ENCODE measurements around the gene DNAH1. TPM values are rescaled to one million over a fixed set of nuclear protein-coding genes. Genes with fewer than 3 reads are reported as not detected.
A peak's percentile ranks its signal among the peaks of the same experiment; 100 is the strongest.

The DNAH1 gene
- total RNA-seq, 4 donors from 2014 or later, result 12.0 to 26.1 (median 15.5) TPM

GRCh38 chr3:52446631-52447511 is 130.8 kb downstream of the DNAH1 start:
- Histone ChIP-seq H3K27ac (no peak overlapping the region), H3K9me3 (no peaks in the 10 kb centered on the region), H3K4me3 (no peak overlapping the region), H3K4me1 (peaks cover 0 to 36% (median 8%) of the 10 kb centered on the region in 4 donors), H3K36me3 (no peaks in the 10 kb centered on the region), H3K27me3 (no peaks in the 10 kb centered on the region)
- peak; percentile 98 to 100 (median 99) for TF ChIP-seq CTCF (IDR thresholded peaks at IDR 0.05)
- no peak for TF ChIP-seq POLR2A (IDR thresholded peaks at IDR 0.05)
- TF ChIP-seq EP300 (IDR thresholded peaks at IDR 0.05), result no peak
- peak in 1 of 2 donors; percentile 72 for DNase-seq (ENCODE audit: low spot score in 2 of 2)
- WGBS, 2 donors, result 4 to 29% methylated on average over 7 to 10 of the region's 13 CpGs

GRCh38 chr3:52447512-52448355 is 131.6 kb downstream of the DNAH1 start:
- Histone ChIP-seq H3K4me1 (peaks cover 0 to 27% (median 6%) of the 10 kb centered on the region in 4 donors), H3K27ac (no peak overlapping the region), H3K27me3 (no peaks in the 10 kb centered on the region), H3K36me3 (no peaks in the 10 kb centered on the region), H3K9me3 (no peaks in the 10 kb centered on the region), H3K4me3 (no peak overlapping the region)
- TF ChIP-seq CTCF (IDR thresholded peaks at IDR 0.05) (no peak), POLR2A (IDR thresholded peaks at IDR 0.05) (no peak), EP300 (IDR thresholded peaks at IDR 0.05) (no peak)
- no peak for DNase-seq (ENCODE audit: low spot score in 2 of 2)
- 66 to 75% methylated on average over 12 of the region's 12 CpGs for WGBS, 2 donors

Small RNAs within 50 kb of the gene (small RNA-seq; reads per million reads assigned to genes)
- gene MIR135A1 (not detected), gene MIRLET7G (341 reads per million, percentile 97 among the genes with 10 or more reads in this experiment)

Other genes starting within 250 kb of the DNAH1 start
- gene POC1A, start 161.9 kb upstream of the DNAH1 start, total RNA-seq, result 1 to 10 TPM in 3 of 4 donors, under 1 TPM in 1; 0.84 to 3.1 (median 2.4) TPM
- gene ALAS1, start 118.2 kb upstream of the DNAH1 start, total RNA-seq, result 10 to 100 TPM; 26.1 to 37.1 (median 32.0) TPM
- under 1 TPM in 2 of 4 donors, not detected in 2; 0.30 to 0.39 TPM for gene TLR9, start 90.7 kb upstream of the DNAH1 start, total RNA-seq
- 10 to 100 TPM; 59.2 to 72.9 (median 60.4) TPM for gene TWF2, start 77.2 kb upstream of the DNAH1 start, total RNA-seq
- gene PPM1M, start 70.6 kb upstream of the DNAH1 start, total RNA-seq, result 10 to 100 TPM; 25.8 to 35.1 (median 27.8) TPM
- 10 to 100 TPM; 42.1 to 52.9 (median 48.6) TPM for gene WDR82, start 37.7 kb upstream of the DNAH1 start, total RNA-seq
- gene GLYCTK, start 28.5 kb upstream of the DNAH1 start, total RNA-seq, result 10 to 100 TPM in 3 of 4 donors, 1 to 10 TPM in 1; 5.4 to 27.1 (median 19.9) TPM
- gene BAP1, start 93.7 kb downstream of the DNAH1 start, total RNA-seq, result 10 to 100 TPM; 39.1 to 77.7 (median 64.5) TPM
- gene PHF7, start 94.3 kb downstream of the DNAH1 start, total RNA-seq, result 10 to 100 TPM in 2 of 4 donors, 1 to 10 TPM in 2; 7.2 to 23.5 (median 12.1) TPM
- gene SEMA3G, start 128.8 kb downstream of the DNAH1 start, total RNA-seq, result 10 to 100 TPM; 11.5 to 67.5 (median 32.7) TPM
- gene TNNC1, start 137.7 kb downstream of the DNAH1 start, total RNA-seq, result 100 to 1,000 TPM; 235 to 624 (median 535) TPM
- gene NISCH, start 139.3 kb downstream of the DNAH1 start, total RNA-seq, result 100 to 1,000 TPM; 192 to 305 (median 232) TPM
- 100 to 1,000 TPM; 167 to 527 (median 264) TPM for gene STAB1, start 179.0 kb downstream of the DNAH1 start, total RNA-seq
- 100 to 1,000 TPM in 2 of 4 donors, 10 to 100 TPM in 2; 71.1 to 133 (median 94.2) TPM for gene NT5DC2, start 217.5 kb downstream of the DNAH1 start, total RNA-seq
- 10 to 100 TPM in 2 of 4 donors, 1 to 10 TPM in 2; 1.2 to 23.9 (median 9.5) TPM for gene UQCC5, start 220.3 kb downstream of the DNAH1 start, total RNA-seq